Measurements from ENCODE around the gene GRIK2.

GRIK2 gene

DNA sequence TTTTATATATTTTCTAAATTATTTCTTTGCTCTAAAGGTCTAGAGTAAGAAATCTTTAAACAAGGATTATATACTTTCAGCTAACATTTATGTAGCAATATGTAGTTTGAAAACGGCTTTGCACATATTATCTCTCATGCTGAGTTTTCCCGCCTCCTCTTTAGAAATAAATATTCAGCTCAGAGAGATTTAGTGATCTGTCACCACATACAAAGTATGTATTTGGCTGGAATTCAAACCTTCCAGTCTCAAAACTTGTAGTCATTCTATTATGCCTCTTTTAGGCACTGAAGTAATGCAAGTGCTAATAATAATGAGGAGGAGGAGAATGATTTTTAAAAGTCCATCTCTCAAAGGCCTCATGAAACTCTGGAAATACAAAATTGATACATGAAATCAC lies 525.0 kb downstream of the GRIK2 start:
- DNase-seq = peak in 1 of 2 experiments; percentile 9

DNA sequence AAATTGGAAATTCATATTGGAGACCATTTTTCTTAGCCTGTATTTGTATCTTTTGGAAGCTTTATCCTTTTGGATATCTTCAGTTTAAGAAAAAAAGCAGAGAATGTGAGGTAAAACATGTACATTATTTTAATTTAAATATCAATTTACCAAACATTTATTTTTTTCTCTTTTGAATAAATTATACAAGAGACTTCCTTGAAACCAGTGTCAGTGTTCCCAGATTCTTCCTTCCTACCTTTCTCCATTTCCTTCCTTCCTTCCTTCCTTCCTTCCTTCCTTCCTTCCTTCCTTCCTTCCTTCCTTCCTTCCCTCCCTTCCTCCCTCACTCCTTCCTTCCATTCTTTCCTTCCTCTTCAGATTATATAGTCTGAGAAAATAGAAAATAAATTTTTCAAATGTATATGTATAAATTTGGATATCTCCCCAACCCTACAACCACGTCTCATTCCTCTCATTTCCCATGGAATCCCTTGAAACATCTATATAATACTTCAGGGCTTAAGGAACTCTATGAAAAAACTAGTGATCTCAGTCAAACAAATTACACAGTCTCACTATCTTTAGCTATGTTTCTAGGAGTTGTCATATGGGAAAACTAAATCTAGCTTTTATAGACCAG lies 528.4 kb downstream of the GRIK2 start:
- no peak for DNase-seq

DNA sequence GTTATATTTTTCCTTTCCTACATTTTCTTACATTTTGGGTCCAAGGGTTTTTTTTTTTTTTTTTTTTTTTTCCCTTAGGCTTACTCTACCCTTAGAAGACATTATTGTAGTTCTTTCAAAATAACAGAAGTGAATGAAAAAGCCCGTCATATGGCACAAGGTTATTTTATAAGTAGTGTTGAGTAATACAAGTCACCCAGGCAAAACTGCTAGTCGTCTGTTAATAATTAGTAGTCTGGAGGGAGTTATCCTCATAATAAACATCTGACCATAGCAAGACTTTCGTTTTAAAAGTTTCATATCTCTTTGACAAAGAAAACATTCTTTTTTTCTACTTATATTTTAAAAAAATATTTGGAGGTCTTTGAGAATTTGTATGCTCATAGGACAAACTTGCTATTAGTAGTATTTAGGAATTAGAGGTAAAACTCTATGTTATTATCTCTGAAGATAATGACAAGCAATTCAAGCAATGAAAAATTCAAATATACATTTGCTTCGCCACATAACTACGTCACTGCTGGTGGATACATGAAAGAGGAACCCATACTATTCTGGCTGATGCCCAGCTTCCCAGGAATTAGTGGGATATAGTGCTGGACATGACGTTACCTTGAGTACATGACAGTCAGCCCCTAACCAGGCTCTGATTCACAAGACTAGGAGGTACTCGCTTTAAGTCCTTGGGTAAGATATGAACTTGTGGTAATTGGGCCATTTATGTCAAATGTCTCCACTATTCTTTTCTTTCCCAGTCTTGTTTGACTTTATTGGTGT lies 532.8 kb downstream of the GRIK2 start:
- peak in 1 of 2 experiments; percentile 18 for DNase-seq

DNA sequence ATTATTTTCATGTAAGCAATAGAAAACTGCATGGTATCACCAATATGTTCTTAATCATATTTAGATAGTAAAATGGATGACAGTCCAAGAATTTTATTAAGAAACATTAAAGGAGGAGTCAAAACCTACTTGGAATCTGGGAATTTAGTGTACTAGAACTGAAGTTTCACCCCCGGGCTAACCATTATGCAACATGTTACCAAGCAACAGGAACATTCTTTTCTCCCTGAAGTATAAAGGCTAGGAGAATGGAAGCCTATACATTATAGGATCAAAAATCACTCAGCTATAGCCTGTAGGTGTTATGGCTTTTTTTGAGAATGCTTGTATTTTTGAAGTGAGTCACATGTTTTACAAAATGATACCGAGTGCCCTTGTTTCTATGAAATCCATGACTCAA lies 538.3 kb downstream of the GRIK2 start:
- DNase-seq = no peak

DNA sequence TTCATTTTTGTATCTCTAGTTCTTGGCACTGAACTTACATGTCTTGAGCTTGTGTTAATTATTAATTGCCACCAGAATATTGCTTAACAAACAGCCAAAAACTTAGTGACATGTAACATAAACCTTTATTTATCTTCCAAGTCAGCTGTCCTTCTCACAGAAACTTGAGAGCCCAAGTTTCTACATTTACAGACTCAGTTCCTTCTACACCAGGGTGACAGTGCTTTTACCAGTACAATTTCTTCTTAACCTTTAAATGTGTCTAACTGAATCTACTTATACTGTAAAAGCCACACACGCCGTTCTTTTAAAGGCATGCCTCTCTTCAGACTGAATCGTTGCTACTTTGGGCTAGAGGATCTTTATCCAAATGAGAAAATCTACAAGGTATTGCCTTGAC lies 539.2 kb downstream of the GRIK2 start:
- no peak for DNase-seq

DNA sequence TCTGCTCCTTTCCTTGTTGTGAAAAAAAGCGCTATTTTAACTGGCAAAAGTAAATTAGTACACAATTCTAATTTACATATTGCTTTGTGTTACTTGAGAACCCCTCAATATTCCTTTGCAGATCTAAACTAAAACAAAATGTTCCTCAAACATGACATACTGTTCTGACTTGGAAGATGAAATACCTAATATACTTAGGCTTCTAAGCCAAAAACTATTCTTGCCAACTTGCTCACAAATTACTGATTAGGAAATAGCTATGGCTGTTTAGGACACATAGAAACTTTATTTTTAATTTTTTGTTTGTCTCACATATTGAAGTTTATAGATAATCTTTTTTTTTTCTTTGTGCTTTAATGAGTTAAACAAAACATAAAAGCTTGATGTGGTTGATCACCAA lies 542.2 kb downstream of the GRIK2 start:
- DNase-seq = peak in 1 of 2 experiments; percentile 43

DNA sequence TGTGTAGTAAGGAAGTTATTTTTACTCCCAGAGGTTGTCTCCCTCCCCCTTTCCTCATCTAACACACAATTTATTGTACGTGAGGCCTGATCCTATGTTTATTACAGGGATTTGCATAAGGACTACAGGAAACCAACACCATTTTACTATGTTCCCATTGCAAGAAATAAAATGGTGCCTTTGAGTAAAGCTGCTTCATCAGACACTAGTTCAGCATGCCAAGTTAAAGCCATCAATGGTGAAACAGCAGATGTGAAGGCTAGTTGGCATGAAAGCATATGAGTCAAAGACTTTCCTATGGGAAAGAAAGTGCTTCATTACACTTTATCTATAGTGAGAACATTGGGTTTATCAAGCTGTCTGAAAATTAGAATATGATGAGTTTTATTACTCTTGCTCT lies 543.0 kb downstream of the GRIK2 start:
- DNase-seq = peak; percentile 36 to 76

DNA sequence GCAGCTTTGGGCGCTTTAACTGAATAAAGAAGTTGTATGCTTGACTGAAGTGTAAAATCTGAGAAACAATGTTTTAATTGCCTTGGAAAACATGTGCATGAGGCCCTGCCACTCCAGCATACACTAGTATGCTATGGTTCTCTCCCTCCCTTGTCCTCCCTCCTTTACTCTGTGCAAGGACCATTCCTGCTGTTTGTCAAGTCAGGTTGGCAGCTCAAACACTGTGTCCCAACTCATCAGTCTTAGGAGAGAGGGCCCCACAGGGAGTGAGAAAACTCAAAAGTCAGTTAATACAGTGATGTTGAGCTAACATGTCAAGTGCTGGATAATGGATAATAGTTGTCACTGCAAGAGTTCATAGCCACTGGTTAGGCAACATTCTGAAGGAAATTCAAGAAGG lies 543.6 kb downstream of the GRIK2 start:
- DNase-seq = peak; percentile 3 to 20

DNA sequence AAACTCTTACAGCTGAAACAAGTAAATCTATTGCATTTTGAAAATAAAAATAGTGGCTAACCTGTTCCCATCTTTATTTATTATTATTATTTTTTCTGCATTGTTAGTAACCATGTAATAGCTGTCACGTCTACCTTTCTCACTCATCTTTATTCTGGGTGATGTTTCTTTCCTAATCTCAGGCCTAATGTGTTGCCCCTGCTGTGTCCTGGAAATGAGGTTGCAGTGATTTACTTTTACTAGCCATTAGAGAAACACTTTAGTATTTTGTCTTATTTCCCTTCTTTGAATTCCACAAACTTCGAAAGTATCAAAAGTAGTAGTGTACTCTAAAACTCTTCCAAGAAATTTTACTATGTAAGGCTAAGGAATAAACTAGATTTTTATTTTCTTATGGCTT lies 546.9 kb downstream of the GRIK2 start:
- DNase-seq = no peak

DNA sequence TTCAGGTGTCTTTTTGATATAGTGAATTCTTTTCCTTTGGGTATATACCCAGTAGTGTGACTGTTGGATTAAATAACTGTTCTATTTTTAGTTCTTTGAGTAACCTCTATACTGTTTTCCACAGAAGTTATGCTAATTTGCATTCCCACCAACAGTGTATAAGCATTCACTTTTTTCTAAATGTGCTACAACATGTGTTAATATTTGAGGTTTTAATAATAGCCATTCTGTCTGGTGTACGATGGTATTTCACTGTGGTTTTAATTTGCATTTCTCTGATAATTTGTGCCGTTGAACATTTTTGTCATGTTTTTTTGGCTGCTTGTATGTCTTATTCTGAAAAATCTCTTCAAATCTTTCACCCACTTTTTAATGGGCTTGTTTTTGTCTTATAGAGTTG lies 563.5 kb downstream of the GRIK2 start:
- no peak for DNase-seq

DNA sequence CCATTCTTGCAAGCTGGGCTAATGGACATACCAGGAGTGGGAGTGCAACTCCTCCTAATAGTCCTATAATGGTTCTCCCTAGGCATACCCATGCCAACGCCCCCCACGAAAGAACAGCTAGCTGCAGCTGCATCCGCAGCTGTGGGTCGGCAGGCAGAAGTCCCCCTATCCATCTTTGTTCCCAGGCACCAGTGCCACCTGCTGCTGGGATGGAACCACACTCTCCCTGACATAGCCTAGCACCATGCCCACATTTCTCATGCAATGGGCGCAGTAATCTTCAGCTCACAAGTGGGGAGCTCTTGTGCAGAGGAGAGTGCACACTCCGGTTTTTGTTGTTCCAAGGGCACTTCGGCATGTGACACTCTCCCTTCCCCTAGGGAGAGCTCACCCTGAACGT lies 567.8 kb downstream of the GRIK2 start:
- DNase-seq = no peak

DNA sequence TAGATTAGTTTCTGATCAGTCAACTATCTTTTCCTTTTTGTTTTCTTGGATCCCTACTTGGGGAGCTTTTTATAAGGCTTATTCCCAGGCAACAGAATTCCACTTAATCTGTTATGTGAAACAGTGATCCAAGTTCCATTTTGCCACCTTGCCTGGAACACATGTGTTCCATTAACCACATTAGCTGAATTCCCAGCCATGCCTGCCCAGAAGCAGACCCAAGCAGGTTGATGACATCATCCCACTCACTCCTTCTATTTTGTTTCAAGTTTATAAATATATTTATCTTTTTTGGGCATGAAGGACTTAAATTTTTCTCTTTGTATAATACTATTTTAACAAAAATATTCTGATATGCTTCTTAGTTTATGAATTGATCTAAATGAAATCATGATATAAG lies 587.4 kb downstream of the GRIK2 start:
- DNase-seq = no peak

DNA sequence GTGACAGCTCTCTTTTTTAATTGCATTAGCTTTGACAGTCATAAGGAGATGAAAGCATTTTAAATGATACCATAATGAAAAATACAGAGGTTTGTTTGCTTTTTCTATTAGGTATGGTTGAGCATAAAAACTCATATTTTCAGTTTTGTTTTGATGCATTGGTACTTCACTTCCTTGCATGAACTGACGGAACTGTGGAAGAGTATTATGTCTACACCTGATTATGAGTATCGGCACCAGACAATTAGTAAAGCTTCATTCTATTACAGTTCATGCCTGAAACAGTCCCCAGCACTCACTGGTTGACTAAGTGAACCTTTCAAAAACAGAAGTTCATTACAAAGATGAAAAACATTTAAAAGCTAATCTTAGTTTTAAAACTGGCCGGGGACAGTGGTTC lies 593.0 kb downstream of the GRIK2 start:
- no peak for DNase-seq

DNA sequence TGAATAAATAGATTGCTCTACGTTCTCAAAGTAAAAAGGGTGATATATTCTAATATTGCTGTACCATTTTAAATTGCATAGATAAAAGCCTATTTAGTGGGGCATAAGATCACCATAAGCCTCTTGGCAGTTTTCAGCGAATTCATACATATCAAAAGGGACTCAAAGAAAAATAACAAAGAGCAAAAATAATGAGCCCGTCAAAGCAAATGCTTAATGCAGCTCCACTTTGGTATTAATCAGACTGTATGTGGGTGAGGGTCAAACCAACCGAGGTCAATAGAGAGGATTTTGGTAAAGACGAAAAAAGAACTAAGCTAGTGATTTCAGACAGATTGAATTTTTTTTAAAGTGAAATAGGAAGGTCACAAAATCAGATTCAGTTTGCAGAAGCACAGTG lies 598.8 kb downstream of the GRIK2 start:
- DNase-seq = no peak

DNA sequence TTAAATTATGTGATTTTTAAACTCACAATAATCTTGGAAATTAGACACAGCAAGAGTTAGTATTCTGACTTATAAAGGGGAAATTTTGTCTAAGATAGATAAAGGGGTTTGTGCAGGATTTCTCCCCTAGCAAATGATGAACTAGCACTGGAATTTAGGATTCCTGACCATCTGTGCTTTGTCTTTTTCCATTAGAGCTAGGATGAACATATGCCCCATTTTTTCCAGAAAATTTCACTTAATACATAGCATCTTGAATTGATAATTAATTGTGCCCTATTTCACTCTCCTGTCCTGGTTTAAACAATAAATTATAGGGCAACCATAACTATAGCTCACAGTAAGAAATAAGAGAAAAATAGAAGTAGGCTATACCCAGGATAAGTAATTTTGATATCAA lies 601.0 kb downstream of the GRIK2 start:
- DNase-seq = no peak

DNA sequence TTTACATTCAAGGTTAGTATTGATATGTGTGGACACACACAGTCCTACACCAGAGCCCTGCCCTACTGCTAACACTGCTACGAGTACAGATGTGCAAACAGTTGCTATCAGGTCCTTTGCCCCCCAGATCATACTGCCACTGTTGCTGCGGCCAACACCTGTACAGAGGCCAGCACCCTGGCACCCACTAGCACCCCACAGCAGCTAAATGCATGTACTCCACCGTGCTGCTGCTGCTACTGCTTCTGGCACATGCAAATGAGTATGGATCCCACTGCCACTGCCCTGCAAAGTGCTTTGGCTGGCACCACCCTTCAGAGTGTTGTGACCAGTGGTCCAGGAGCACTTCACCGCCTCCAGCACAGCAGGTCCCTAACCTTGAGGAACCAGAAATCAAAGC lies 621.9 kb downstream of the GRIK2 start:
- no peak for DNase-seq

DNA sequence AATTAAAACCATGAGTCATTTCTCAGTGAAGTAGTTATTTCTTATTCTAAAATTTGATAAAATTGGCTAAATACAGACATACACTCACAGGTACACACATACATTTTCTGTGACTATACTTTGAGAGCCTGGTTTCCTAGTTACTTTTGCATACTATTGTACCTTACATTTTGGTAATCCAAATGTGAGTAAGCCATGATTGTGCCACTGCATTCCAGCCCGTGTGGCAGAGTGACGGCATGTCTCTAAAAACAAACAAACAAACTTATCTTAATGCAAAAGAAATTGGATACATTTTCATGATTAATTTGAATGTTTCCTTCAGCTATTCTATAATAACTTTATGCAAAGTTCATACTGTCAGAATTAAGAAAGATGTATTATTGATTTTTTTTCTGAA lies 628.8 kb downstream of the GRIK2 start:
- DNase-seq = no peak

DNA sequence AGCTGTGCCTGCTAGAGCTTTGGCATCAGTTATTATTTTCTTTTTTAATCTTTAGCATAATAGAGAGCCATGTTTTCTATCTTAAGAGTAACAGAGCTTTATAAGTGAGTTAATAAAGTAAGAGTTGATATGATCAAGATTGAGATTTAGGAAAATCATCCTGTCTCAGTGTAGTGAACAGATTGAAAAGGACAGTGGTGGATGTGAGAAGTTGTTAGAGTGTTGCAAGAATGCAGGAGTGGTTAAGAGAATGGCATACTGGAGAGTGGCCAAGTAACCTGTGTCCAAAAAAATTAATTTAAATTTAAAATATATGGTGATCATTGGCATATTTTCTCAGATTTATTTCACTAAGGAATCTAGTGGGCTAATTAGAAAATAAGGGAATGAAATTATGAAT lies 629.3 kb downstream of the GRIK2 start:
- DNase-seq = no peak

DNA sequence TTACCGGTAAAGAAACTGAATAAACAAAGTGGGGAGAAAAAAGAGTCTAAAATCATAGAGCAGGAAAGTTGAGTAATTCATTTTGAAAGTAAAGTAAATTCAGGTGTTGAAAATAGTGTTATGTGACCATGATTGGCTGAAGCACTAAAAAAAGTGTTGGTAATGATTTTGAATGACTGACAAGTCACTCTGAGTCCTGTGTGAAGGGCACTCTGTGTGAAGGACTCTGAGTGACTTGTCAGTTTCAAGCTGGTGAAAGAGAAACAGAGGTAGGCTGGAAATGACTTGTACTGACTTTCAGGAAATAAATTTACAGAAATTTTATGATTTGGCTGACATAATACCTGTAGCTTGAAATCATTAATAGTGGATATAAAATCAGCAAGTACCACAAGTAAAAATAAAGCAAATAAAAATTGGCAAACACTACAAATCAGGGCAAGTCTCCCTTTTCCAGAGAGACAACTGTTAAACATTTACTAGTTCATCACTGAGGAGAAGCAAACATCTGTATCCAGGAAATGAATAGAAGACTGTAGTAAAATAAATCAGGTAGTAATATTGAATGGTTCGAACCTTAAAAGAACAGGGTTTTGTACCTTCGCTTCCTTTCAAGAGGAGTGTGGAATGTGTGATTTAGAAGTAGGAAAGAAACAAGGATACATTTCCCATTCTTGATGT lies 630.6 kb downstream of the GRIK2 start:
- DNase-seq = no peak

DNA sequence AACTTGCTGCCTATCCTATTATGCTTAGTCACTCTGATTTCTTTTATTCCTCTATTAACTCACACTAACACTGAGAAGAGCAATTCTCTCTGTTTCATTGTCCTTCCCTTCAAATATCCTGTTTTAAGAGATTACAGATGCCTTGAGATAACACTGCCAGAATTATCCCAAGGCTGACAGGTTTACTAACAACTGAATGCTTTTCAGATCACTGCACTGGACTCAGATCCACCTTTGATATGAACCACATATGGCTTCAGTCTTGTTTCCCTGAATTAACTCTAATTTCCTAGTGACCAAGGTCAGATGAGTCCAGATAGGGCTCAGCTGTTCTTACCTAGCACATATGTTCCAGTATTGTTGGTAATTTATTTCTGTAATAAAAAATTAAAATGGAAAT lies 633.1 kb downstream of the GRIK2 start:
- no peak for DNase-seq

DNA sequence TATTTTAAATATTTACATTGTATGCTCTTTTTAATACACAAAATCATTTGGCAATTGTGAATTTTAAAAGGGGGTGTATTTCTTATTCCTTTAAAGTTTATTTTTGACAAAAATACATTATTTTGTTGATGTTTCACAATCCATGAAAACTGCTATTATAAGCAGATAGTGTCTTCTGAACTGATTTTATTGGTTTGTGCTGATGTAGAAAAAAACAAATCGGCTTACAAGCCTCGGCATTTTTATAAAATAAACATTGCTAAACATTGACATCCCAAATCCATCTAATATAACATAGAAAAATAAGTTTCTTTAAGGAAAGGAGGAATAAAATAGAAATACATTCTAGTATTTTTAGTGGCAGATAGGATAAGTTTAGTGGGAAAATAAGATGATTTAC lies 634.7 kb downstream of the GRIK2 start:
- DNase-seq = no peak

DNA sequence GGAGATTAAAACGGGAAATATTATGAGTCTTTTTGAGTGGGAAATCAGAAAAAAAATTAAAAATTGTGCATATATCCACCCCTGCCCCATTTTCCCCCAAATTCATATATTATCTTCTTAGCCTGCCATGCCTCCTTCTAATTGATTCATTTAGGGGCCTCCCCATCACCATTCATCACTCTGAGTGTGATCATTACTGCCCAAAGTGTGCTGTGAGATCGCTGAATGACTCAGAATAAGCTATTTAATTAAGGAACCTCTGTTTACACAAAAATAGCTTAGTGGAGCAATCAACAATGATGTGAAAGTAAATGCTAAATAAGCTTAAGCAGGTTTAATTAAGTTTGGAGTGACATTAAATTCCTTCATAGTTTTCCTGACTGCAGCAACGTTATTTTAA lies 645.5 kb downstream of the GRIK2 start:
- DNase-seq = no peak

DNA sequence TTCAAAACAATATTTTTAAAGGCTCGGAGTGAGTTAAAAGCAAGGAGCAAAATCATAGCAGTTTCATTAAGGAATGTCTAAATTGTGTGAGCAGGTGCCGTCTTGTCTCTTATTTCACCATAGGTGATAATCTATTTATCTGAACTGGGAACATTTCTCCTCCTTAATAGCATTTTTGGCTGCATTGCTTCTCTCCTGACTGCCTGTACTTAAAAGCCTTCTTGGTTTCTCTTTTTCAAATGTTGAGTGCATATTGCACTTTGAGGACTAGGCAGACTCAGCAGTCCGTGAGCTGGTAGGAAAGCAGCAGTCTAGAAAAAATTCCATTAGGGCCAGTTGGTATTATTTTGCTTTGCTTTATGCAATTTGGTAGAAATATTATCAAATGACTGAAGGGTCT lies 645.9 kb downstream of the GRIK2 start:
- no peak for DNase-seq

DNA sequence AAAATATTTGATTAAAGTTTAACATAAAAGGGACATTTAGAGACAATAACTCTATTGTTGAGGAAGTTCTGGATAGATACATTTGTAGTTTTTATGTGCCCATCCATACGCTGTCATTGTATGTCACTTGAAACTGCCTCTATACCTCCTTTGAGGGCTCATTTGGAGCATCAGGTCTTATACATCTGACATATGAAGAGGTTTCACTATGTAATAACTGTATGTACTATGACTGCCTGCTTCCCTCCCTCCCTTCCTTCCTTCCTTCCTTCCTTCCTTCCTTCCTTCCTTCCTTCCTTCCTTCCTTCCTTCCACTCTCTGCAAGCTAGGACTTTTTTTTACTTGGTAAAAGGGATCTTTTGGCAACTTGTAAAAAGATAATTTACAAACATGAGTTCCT lies 657.5 kb downstream of the GRIK2 start:
- no peak for DNase-seq
